Panc1 (cell line): ENCODE data around the gene ISYNA1. TPM values are rescaled to one million over a fixed set of nuclear protein-coding genes. Genes with fewer than 3 reads are reported as not detected.

Experiments
- ATAC-seq: fragments of 200-7000 bp; cut with Tn5 transposase; 2 replicates; pipeline ENCODE4 v1.9.1; 2020; ENCODE audit warnings: mild to moderate bottlenecking, moderate library complexity
- BruUV-seq: library from RNA; stranded (reverse); fragments of 400-500 nt; replicated peaks from 2 replicates; lab custom pipeline; 2021; lab: Mats Ljungman, UMichigan
- CTCF ChIA-PET: fragments of 300-600 bp; sonication (Branson Sonifier 250); formaldehyde crosslinking; loops from one replicate; lab custom pipeline; 2022; ENCODE audit warnings: antibody characterized with exemption; lab: Charles Lee
- POLR2A ChIA-PET: fragments of 300-600 bp; sonication (Branson Sonifier 250); formaldehyde crosslinking; loops from one replicate; lab custom pipeline; 2022; ENCODE audit warnings: antibody characterized with exemption; lab: Charles Lee
- DNase-seq: peaks from one replicate; pipeline ENCODE4 v3.0.0-alpha.2; 2010; ENCODE audit warnings: low read depth, low spot score
- H3K27ac ChIP-seq: 2 replicates; pipeline ENCODE4 v1.5.1; 2011; ENCODE audit warnings: mild to moderate bottlenecking, low read length, inconsistent platforms
- H3K27me3 ChIP-seq: fragments of 200-500 bp; sonication (Bioruptor generic); 2 replicates; pipeline ENCODE4 v1.6.0; 2014; ENCODE audit warnings: low read length, inconsistent platforms; ENCODE audit not compliant: control insufficient read depth, insufficient read depth
- H3K36me3 ChIP-seq: fragments of 200-500 bp; sonication (Bioruptor generic); 2 replicates; pipeline ENCODE4 v1.5.1; 2014; ENCODE audit warnings: inconsistent platforms, mild to moderate bottlenecking, low read length, moderate library complexity; ENCODE audit not compliant: control insufficient read depth, insufficient read depth
- H3K4me1 ChIP-seq: 2 replicates; pipeline ENCODE4 v1.5.1; 2011; ENCODE audit warnings: inconsistent platforms, mild to moderate bottlenecking, low read length, moderate library complexity; ENCODE audit not compliant: control insufficient read depth, insufficient read depth
- H3K4me3 ChIP-seq, 2 experiments: 2 replicates each; pipeline ENCODE4 v1.5.1; 2011 to 2012; ENCODE audit warnings: low read depth in 2 of 2, low read length in 2 of 2, mild to moderate bottlenecking in 2 of 2, inconsistent platforms in 1 of 2, moderate library complexity in 1 of 2
- H3K9me3 ChIP-seq: fragments of 200-500 bp; sonication (Bioruptor generic); 2 replicates; pipeline ENCODE4 v1.5.1; 2014; ENCODE audit warnings: low read depth, mild to moderate bottlenecking, inconsistent platforms, low read length, moderate library complexity; ENCODE audit not compliant: control insufficient read depth, insufficient read depth
- POLR2AphosphoS5 ChIP-seq: IDR thresholded peaks from 2 replicates; pipeline ENCODE4 v1.6.1; 2012; ENCODE audit warnings: mild to moderate bottlenecking, low read depth, low read length, moderate library complexity
- REST ChIP-seq, 2 experiments: IDR thresholded peaks; 2 replicates each; pipeline ENCODE4 v1.6.1; 2011 to 2012; ENCODE audit warnings: low read depth in 2 of 2, control low read depth in 1 of 2, low read length in 1 of 2, mild to moderate bottlenecking in 1 of 2, moderate library complexity in 1 of 2; ENCODE audit not compliant: insufficient read depth in 1 of 2
- SIN3A ChIP-seq: IDR thresholded peaks from 2 replicates; pipeline ENCODE4 v1.6.1; 2012; ENCODE audit warnings: low read depth, mild to moderate bottlenecking, low read length, moderate library complexity, borderline replicate concordance; ENCODE audit not compliant: insufficient read depth
- TCF7L2 ChIP-seq: IDR thresholded peaks from 2 replicates; pipeline ENCODE4 v1.6.1; 2011; ENCODE audit warnings: mild to moderate bottlenecking, low read depth, low read length, inconsistent platforms
- in situ Hi-C: cut with HindIII; loops from 2 replicates; pipeline ENCODE4 v1.10.0; 2016; ENCODE audit warnings: low sequenced_read_pairs, low pct_unique_long_range_greater_than_20kb
- intact Hi-C: fragments of 100-400 bp; cut with micrococcal nuclease; formaldehyde crosslinking; loops from one replicate; pipeline ENCODE4 v1.10.0; 2022; ENCODE audit not compliant: unreplicated experiment
- total RNA-seq: library from RNA; stranded (reverse); gene quantifications from one replicate; pipeline ENCODE4 v1.2.1, GENCODE V29; 2021; ENCODE audit not compliant: unreplicated experiment
- TF ChIP-seq, protein P1 (sequence below): fragments of 450-650 bp; IDR thresholded peaks from 2 replicates; pipeline ENCODE4 v1.5.1; 2017; ENCODE audit warnings: mild to moderate bottlenecking

Gene ISYNA1
- total RNA-seq, 1 experiment from 2014 or later, result 351 TPM

DNA sequence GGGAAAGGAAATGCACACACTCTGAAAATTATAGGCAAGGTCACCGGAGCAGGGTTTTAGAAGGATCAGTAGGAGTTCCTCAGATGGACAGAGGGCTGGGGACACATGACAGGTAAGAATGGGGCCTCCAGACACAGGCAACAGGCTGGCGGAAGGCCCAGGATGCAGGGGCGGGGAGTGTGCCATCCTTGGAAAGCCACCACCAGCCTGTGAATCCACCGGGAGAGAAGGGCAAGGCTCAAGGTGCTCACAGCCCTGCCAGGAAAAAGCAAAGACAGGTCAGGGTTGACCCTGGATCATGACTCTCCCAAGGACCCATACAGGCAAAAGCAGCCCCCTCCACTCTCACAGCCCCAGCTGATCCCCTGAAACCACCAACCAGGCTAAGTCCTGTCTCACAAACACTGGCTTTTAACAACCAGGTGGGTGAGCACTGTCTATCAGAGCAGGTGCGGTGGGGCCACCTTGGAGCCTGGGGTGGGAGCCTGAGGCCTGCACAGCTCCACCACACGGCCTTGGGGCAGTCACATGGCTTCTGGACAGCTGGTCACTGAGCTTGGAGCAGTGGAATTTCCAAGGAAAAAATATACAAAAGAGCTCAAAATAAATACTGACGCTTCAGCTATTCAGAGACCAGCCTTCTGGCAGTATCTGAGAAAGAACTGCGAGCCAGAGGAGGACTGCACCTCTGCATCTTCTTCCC, 35.2 kb upstream of the ISYNA1 start:
- Histone ChIP-seq H3K4me1 (0 out of 2 replicates have a peak, but pooled peaks cover 8% of the 10 kb centered on the region), H3K9me3 (no peaks in the 10 kb centered on the region), H3K36me3 (no peaks in the 10 kb centered on the region), H3K4me3 (no peak overlapping the region), H3K27me3 (no peaks in the 10 kb centered on the region), H3K27ac (no peak overlapping the region)
- POLR2A ChIA-PET, result no interaction called here
- CTCF ChIA-PET, result interaction anchor here (0.6 to 1.0 kb wide), 3 partner anchors 11 to 116 kb away, joined by 3 to 12 read pairs (median 4); no protein-coding TSS in a partner anchor
- ATAC-seq (no peak), DNase-seq (no peak)
- intact Hi-C loops (no loop called here), in situ Hi-C loops (no loop called here)
- TF ChIP-seq TCF7L2, result no peak
- TF ChIP-seq POLR2AphosphoS5, result no peak
- no TSS peak for BruUV-seq

- no peak for ATAC-seq
- Histone ChIP-seq H3K27ac (no peak overlapping the region), H3K4me3 (no peak overlapping the region), H3K4me1 (peaks cover 10% of the 10 kb centered on the region; the same call in 1 of the 2 replicates), H3K27me3 (no peaks in the 10 kb centered on the region), H3K36me3 (no peaks in the 10 kb centered on the region), H3K9me3 (no peaks in the 10 kb centered on the region)
- ChIA-PET CTCF (interaction anchor here (0.7 kb wide), 3 partner anchors 14 to 388 kb away, joined by 3 to 4 read pairs (median 4); no protein-coding TSS in a partner anchor), POLR2A (interaction anchor here (0.6 kb wide), 1 partner anchor 98 kb away, joined by 9 read pairs; no protein-coding TSS in a partner anchor)
- in situ Hi-C loops (no loop called here), intact Hi-C loops (no loop called here)
- no peak for TF ChIP-seq POLR2AphosphoS5
- TF ChIP-seq, protein P1, sequence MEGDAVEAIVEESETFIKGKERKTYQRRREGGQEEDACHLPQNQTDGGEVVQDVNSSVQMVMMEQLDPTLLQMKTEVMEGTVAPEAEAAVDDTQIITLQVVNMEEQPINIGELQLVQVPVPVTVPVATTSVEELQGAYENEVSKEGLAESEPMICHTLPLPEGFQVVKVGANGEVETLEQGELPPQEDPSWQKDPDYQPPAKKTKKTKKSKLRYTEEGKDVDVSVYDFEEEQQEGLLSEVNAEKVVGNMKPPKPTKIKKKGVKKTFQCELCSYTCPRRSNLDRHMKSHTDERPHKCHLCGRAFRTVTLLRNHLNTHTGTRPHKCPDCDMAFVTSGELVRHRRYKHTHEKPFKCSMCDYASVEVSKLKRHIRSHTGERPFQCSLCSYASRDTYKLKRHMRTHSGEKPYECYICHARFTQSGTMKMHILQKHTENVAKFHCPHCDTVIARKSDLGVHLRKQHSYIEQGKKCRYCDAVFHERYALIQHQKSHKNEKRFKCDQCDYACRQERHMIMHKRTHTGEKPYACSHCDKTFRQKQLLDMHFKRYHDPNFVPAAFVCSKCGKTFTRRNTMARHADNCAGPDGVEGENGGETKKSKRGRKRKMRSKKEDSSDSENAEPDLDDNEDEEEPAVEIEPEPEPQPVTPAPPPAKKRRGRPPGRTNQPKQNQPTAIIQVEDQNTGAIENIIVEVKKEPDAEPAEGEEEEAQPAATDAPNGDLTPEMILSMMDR, result no peak
- no peak for DNase-seq
- no TSS peak for BruUV-seq
Observed at GRCh38 chr19:18470787-18471186, 32.9 kb upstream of the ISYNA1 start.

GRCh38 chr19:18469069-18469846, 31.3 kb upstream of the ISYNA1 start:
- Histone ChIP-seq H3K4me1 (peaks cover 18% of the 10 kb centered on the region), H3K27me3 (no peaks in the 10 kb centered on the region), H3K9me3 (no peaks in the 10 kb centered on the region), H3K27ac (no peak overlapping the region), H3K36me3 (no peaks in the 10 kb centered on the region), H3K4me3 (no peak overlapping the region)
- in situ Hi-C loops (no loop called here), intact Hi-C loops (no loop called here)
- POLR2A ChIA-PET, result no interaction called here
- ATAC-seq (peak; percentile 67), DNase-seq (no peak)
- TF ChIP-seq REST (IDR thresholded peaks at IDR 0.05; ENCODE audit: insufficient read depth in 1 of 2, low read depth in 2 of 2, low read length in 1 of 2), result no peak
- TF ChIP-seq, protein P1, result peak; percentile 80
- no peak for TF ChIP-seq SIN3A
- no peak for TF ChIP-seq TCF7L2
- no peak for TF ChIP-seq POLR2AphosphoS5
- BruUV-seq, result no TSS peak
- CTCF ChIA-PET, result interaction anchor here (0.6 to 0.7 kb wide), 2 partner anchors 18 to 224 kb away, joined by 3 to 5 read pairs; no protein-coding TSS in a partner anchor
